KBM-7 (cell line): ENCODE results near the gene RHBDL3.
"Not testable (repeated sequence)": the region's sequence is repeated elsewhere in the genome, so short reads cannot be mapped to it uniquely, and the experiment has no call there.

Experiments used
- DNase-seq: peaks from one replicate; pipeline ENCODE4 v3.0.0-alpha.2; 2015
- in situ Hi-C: fragments of 300-500 bp; cut with MboI; formaldehyde crosslinking; loops from 2 replicates; pipeline ENCODE4 v1.14.3; 2020; ENCODE audit warnings: low sequenced_read_pairs, low pct_unique_long_range_greater_than_20kb, mixed read lengths

Gene RHBDL3

GRCh38 chr17:32286518-32286900, 20.9 kb downstream of the RHBDL3 start:
- in situ Hi-C loops, result no loop called here
- DNase-seq, result no peak

DNA sequence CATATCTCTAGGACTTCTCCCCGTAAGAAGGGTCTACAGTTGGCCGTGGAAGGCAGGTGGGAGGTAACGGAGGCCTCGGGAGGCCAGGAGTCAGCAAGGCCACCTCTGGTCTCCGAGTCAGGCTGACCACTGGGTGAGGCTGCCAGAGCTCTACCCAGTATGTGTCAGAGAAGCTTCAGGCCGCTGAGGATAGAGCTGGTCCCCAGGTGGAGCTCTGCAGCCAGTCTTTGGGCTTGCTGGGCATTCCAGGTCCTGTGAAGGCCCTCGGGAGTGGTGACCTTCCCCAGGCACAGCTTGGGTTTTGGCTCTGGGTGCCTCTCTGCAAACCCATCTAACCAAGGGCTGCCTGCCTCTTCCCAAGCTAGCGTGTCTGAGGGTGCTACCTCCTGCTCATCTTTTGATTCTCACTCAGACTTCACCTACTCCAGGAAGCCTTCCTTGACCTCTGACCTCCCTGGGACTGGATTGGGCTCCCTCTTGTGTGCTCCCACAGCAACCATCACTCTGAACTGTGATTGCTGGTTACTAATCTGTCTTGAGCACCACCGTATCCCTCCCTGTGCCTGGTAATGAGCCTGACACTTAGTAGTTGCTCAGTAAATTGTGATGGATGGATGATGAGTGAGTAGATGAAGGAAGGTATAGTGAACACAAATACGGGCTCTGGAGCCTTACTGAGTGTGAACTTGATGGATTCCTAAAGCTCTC, 22.3 kb downstream of the RHBDL3 start:
- no peak for DNase-seq
- in situ Hi-C loops, result no loop called here

DNA sequence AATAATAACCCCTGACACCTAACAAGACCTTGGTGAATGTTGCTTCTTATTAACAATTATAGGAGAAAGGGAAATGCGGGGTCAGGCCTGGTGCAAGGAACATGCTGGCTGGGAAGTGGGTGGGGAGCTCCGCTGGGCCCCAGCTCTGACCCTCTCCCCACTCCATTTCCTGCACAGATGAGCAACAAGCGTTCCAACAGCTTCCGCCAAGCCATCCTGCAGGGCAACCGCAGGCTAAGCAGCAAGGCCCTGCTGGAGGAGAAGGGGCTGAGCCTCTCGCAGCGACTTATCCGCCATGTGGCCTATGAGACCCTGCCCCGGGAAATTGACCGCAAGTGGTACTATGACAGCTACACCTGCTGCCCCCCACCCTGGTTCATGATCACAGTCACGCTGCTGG, 23.0 kb downstream of the RHBDL3 start:
- in situ Hi-C loops, result no loop called here
- no peak for DNase-seq

DNA sequence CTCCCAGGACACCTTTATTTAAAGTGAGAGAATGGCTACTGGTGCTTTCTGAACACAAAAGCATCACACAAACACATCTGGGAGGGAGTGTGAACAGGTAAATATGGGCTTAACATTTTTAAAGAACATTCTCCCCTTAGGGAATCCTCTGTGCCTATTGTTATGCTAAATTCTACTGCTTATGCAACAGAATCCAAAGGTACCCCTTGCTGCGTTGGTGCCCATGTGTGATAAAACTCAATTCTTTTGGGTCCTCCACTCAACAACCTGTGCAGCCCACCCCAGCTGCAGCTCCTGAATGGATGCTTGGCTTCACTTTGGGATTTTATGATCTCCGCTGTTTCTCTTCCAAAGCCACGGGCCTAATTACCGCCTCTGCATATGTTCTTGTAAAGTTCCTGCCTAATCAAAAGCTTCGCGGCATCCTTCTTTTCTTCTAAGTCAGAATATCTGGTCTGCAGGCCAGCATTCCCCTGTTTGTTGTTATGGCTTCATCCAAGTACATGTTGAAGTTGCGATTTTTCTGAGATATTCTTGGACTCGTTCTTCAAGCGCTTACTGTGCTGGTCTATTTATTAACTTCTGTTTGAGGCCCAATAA, 23.9 kb downstream of the RHBDL3 start:
- in situ Hi-C loops, result no loop called here
- no peak for DNase-seq

DNA sequence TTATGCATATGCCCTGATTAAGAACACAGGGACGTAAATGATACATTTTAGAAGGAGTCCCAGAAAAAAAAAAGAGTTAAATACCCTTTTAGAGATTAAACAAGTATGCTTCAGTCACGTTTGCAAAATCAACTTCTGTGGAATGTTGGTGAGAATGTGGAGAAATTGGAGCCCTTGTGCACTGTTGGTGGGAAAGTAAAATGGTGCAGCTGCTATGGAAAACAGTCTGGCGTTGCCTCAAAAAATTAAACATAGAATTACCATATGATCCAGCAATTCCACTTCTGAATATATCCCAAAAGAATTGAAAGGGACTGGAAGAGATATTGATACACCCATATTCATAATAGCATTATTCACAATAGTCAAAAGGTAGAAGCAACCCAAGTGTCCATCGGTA, 26.5 kb downstream of the RHBDL3 start:
- in situ Hi-C loops, result no loop called here
- DNase-seq, result no peak

- in situ Hi-C loops, result no loop called here
Measured at GRCh38 chr17:32297424-32297823, 31.8 kb downstream of the RHBDL3 start.

GRCh38 chr17:32297860-32298259, 32.2 kb downstream of the RHBDL3 start:
- in situ Hi-C loops, result no loop called here
- DNase-seq, result no peak

More at GRCh38 chr17:32297424-32297823, 31.8 kb downstream of the RHBDL3 start:
- no peak for DNase-seq

- in situ Hi-C loops, result no loop called here
- no peak for DNase-seq
Measured at GRCh38 chr17:32298298-32298697, 32.7 kb downstream of the RHBDL3 start.

DNA sequence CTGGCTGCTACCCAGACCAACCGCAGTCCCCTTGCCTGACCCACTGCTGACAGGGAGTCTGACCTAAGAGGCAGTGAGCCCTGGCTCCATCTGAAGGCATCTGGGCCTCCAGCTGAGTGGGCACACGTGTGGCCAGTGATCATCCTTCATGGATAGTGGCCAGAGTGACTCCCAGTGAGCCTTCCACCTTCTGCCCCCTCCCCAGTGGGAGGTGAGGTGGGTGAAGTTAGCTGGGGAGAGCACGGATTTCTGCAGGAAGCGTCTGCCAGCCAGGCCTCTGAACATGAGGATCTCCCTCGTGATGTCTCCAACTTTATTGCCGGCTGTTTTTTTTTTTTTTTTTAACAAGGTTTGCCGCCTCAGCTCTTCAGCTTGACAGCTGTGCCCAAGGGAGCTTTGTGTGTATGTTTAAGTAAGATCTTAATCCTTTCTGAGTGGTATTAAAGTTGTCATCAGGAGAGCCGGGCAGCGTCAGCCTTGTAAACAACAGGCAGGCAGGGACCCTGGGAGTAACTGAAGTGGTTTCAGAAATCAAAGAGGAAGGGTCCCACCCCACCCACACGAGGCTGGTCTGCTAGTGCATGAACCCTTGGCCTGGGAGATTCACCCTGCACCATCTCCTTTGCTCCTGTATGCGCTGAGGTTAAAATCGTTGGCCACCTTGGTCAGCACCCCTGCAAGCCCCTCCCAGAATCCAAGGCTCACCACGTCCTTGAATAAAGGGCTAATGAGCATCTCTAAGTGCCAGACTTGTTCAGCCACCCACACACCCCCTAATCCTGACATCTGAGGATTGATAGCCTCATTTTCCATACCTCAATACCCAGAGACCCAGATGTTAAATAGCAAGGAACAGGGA, 33.3 kb downstream of the RHBDL3 start:
- in situ Hi-C loops, result no loop called here
- no peak for DNase-seq

DNA sequence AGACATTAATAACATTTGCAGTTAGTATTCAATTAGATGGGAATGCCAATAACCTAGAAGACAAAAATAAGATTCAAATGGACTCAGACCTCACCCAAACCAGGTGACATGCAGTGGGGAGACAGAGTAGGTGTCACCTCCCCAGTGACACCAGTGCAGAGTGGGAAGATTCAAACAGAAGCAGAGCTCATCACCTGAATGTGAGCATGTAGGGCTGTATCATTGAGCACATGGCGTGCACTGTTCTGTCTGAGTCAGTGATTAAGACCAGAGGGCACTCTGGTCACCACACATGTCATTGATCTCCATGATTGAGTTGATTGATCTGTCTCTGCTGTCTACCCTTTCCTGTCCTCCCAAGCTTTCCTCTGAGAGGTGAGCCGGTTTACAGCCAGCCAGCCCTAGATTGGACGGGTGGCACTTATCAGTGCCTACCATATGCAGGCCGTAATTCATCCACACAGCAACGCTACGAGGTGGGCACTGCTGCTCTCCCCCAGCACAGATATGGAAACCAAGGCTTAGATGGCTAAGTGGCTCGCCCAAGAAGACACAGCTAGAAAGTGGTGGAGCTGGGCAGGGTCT, 34.0 kb downstream of the RHBDL3 start:
- no peak for DNase-seq
- in situ Hi-C loops, result no loop called here

GRCh38 chr17:32302037-32302436, 36.4 kb downstream of the RHBDL3 start:
- in situ Hi-C loops, result no loop called here
- DNase-seq, result no peak

- no peak for DNase-seq
- in situ Hi-C loops, result no loop called here
Measured at GRCh38 chr17:32302860-32303649, 37.4 kb downstream of the RHBDL3 start.

- no peak for DNase-seq
- in situ Hi-C loops, result no loop called here
Measured at GRCh38 chr17:32303781-32304288, 38.2 kb downstream of the RHBDL3 start.

GRCh38 chr17:32305049-32305448, 39.4 kb downstream of the RHBDL3 start:
- in situ Hi-C loops, result no loop called here
- DNase-seq, result no peak

DNA sequence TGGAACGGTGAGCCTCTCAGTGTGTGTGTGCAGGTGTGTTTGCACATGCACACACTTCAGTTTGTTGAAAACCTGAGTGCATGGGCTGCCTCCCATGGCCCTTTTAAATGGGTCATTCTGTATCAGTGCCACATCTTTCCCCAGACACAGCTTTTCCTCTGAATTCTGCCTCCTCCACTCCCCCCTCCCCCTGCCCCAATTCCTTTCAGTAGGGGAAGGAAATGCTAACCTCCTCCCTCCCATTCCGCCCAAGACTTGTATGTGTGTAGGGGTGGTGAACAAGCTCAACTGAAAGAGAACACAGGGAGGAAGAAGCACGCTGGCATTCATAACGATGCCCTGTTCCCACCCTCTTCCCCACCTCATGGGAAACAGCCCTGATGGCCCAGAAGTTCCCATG, 42.0 kb downstream of the RHBDL3 start:
- in situ Hi-C loops, result no loop called here
- no peak for DNase-seq

- no peak for DNase-seq
- in situ Hi-C loops, result no loop called here
Measured at GRCh38 chr17:32311028-32311536, 45.5 kb downstream of the RHBDL3 start.

- no peak for DNase-seq
- in situ Hi-C loops, result no loop called here
Measured at GRCh38 chr17:32314636-32315035, 49.0 kb downstream of the RHBDL3 start.

GRCh38 chr17:32315171-32315570, 49.5 kb downstream of the RHBDL3 start:
- DNase-seq, result no peak
- in situ Hi-C loops, result no loop called here

DNA sequence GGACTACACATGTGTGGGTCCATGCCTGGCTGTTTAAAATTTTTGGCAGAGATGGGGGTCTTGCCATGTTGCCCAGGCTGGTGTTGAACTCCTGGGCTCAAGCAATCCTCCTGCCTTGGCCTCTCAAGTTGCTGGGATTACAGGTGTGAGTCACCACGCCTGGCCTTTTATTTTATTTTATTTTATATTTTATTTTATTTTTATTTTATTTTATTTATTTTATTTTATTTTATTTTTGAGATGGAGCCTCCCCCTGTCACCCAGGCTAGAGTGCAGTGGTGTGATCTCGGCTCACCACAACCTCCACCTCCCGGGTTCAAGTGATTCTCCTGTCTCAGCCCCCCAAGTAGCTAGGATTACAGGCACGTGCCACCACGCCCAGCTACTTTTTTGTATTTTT, 51.0 kb downstream of the RHBDL3 start:
- DNase-seq, in situ Hi-C loops: not testable (repeated sequence)
